ENCODE data around the gene AIPL1.

DNA sequence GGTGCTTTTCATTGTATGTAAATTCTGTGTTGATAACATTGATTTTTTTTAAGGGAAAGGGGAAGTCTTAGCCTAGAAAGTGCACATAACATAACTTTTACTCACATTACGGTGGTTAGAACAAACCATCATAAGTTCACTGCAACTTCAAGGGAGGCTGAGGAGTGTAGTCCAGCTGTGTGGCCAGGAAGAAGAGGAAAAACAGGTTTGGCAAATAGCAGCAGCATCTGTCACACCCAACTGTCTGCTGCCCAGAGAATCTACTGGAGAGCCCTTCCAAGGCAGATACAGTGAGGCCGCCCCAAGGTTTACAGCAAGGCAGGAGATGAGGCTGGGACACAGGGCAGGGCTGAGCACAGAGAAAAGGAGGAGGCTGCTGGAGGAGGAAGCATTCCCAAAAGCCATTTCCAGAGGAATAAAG, 60.6 kb downstream of the AIPL1 start:
- TF ChIP-seq, protein P1, sequence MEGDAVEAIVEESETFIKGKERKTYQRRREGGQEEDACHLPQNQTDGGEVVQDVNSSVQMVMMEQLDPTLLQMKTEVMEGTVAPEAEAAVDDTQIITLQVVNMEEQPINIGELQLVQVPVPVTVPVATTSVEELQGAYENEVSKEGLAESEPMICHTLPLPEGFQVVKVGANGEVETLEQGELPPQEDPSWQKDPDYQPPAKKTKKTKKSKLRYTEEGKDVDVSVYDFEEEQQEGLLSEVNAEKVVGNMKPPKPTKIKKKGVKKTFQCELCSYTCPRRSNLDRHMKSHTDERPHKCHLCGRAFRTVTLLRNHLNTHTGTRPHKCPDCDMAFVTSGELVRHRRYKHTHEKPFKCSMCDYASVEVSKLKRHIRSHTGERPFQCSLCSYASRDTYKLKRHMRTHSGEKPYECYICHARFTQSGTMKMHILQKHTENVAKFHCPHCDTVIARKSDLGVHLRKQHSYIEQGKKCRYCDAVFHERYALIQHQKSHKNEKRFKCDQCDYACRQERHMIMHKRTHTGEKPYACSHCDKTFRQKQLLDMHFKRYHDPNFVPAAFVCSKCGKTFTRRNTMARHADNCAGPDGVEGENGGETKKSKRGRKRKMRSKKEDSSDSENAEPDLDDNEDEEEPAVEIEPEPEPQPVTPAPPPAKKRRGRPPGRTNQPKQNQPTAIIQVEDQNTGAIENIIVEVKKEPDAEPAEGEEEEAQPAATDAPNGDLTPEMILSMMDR (IDR thresholded peaks at IDR 0.05), result no peak
- no peak for TF ChIP-seq POLR2A (IDR thresholded peaks at IDR 0.05)
